SW 1271 (cell line): ENCODE measurements around the gene DSCAM.

Experiments
- DNase-seq, 2 experiments: peaks; one replicate each; lab custom pipeline; 2025; lab: John Stamatoyannopoulos, UW

Gene DSCAM

DNA sequence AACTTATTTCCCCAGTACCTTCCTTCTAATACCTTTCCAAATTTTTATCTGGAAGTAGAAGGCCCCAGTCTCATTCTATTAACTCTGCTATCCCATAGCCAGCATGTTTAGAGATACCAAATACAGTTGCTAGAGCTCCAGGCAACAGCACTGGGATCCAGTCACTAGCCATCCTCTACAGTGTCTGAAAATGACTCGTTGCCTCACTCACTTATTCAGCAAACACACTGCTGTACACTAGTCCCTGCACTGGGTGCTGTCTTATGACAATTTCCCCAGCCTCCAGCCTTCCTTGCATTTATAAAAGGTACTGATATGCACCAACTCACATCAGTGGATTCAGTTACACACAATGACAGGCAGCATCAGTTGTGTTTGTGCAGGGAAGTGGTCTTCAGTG is 179.0 kb downstream of the DSCAM start:
- DNase-seq: no peak

DNA sequence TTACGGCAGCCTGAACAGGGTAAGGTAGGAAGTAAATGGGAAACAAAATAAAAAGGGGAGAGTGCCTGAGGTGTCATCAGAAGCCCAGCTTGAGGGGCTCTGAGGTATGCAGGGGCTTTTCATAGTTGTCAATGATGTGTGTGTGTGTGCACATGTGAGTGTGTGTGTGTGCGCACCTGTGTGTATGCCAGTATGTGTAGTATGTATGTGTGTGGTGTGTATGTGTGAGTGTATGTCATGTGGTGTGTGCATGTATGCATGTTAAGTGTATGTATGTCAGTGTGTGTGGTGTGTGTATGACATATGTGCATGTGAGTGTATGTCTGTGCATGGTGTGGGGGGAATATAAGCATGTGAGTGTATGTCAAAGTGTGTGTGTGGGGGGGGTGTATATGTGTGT is 184.1 kb downstream of the DSCAM start:
- no peak for DNase-seq

GRCh38 chr21:40660461-40660860 is 186.5 kb downstream of the DSCAM start:
- DNase-seq: no peak

DNA sequence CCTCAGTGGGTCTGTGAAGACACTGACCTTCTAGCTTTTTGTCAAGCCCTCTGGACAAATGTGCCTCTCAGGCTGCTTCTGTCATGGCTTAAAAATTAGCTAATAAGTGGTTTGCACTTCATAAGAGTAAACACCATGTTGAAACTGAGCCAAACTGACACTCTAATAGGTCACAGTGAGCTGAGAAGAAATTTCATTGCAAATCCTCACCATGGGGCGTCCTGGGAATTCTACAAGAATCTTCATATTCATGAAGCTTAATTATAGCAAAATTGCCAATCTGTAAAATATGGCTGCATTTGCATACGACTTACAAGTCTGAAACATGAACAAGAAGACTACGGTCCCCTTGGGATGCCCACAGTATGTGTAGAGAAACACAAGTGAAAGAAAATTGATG is 188.6 kb downstream of the DSCAM start:
- DNase-seq: no peak

GRCh38 chr21:40652436-40652835 is 194.5 kb downstream of the DSCAM start:
- no peak for DNase-seq

DNA sequence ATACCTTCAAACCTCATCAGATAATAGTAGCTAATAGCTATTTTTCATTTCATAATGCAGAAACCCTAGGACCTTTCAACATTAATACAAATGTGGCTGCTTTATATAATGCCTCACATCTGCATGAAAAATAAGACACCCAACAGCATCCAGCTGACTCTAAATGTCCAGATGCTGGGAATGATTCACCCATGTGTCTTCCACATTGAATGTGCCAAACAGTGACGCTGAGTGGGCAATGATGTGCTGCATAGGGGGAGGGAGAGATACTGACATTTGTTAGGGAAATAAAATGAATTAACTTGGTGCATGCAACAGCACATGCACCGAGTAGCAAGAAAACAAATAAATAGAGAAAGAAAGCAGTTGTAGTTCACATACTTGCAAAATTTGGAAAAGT is 199.3 kb downstream of the DSCAM start:
- no peak for DNase-seq

DNA sequence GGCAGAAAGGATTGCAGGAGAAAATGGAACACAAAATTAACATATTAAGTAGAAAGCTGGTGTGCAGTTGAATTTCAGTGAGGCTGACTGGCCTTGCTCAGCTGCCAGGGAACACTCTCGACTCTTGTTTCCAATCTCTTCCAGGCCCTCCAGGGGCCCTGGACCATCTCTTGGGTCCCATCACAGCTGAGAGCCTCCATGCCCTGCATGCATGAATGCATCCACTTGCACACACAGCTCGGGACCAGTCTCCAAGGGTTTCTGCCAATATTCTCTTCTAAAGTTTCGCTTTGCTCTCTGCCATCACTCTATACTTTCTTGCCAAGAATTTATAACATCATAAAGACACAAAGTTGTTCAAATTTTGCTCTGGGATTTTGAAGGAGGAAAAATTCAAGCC is 200.3 kb downstream of the DSCAM start:
- DNase-seq: no peak

DNA sequence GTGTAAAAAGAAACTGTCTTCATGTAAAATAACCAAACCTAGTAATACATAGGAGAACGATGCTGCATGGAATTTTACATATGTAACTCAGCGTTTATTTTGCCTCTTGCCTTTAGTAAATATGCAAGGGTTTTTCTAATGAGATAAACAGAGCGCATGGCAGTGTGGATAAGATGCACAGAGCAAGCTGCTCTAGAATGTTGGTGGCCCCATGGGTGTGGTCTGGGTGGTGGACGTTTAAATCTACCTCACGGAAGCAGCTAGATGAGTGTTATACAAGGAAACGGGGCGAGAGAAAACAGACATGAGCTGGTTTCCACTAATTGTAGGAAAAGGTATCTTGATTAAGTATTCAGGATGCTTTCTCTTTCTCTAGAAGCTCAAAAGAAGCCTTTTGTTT is 205.9 kb downstream of the DSCAM start:
- no peak for DNase-seq

DNA sequence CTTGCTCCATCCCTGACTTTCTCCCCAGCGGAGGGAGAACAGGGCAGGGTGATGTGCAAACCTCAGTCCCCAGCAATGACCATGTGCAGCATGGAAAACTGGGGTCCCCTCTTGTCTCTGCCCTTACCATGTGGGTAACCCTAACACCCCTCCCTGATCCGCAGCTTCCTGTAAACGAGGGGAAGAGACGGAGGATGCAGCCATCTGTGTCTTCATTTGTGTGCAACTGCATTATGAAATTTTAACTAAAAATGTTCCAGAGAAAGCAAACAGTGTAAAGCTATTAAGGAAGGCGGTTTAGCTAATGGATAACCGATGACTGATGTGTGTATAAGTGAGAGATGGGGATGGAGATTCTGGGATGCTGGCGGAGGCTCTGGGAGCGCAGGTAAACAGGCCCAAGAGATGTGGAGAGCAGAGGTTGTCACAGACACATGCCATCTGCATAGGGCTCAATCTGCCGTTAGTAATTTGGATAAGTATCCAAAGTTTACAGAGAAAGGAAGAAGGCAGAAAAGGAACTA is 206.6 kb downstream of the DSCAM start:
- no peak for DNase-seq

- DNase-seq: no peak
Observed at GRCh38 chr21:40639616-40640194, 207.3 kb downstream of the DSCAM start.

GRCh38 chr21:40638466-40639251 is 208.3 kb downstream of the DSCAM start:
- DNase-seq: no peak

- no peak for DNase-seq
Observed at GRCh38 chr21:40636026-40636425, 210.9 kb downstream of the DSCAM start.

- DNase-seq: no peak
Observed at GRCh38 chr21:40635391-40635790, 211.6 kb downstream of the DSCAM start.

GRCh38 chr21:40634141-40634540 is 212.8 kb downstream of the DSCAM start:
- no peak for DNase-seq

GRCh38 chr21:40633048-40633447 is 213.9 kb downstream of the DSCAM start:
- DNase-seq: no peak

- no peak for DNase-seq
Observed at GRCh38 chr21:40631211-40631610, 215.7 kb downstream of the DSCAM start.

DNA sequence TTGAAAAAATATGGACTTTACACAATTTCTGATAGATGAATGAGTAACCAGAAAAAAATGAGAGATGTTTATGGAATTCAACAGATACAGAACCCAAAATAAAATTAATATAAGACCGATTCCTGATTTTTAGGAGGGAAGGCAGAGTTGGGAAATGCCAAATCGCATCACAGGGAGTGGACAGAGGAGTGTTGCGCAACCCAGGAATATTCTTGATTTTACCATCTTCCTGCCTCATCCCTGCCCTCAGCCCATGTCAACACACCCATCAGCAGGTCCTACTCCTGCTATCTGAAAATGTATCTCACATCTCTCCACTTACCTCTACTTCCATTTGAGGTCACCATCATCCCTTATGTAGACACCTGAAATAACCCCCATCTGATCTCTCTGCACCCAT is 221.0 kb downstream of the DSCAM start:
- no peak for DNase-seq

GRCh38 chr21:40623528-40623927 is 223.4 kb downstream of the DSCAM start:
- no peak for DNase-seq

DNA sequence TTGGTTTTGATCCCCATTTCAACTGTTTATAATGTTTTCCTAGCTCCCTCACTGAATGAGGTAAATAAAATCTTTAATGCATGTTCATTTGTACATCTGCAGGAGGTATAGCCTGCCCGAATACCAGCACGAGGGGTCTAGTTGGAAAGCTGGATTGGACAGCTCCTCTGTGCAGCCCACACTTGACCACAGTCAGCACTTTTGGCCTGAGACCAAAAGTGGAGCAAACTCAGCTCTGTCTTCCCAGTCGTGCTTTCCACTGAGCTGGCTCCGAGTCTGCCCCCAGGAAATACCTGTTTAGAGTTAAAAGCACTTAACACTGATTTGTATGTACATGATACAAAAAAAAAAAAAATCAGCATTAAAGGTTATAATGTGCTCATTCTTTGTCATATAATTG is 224.4 kb downstream of the DSCAM start:
- DNase-seq: no peak

DNA sequence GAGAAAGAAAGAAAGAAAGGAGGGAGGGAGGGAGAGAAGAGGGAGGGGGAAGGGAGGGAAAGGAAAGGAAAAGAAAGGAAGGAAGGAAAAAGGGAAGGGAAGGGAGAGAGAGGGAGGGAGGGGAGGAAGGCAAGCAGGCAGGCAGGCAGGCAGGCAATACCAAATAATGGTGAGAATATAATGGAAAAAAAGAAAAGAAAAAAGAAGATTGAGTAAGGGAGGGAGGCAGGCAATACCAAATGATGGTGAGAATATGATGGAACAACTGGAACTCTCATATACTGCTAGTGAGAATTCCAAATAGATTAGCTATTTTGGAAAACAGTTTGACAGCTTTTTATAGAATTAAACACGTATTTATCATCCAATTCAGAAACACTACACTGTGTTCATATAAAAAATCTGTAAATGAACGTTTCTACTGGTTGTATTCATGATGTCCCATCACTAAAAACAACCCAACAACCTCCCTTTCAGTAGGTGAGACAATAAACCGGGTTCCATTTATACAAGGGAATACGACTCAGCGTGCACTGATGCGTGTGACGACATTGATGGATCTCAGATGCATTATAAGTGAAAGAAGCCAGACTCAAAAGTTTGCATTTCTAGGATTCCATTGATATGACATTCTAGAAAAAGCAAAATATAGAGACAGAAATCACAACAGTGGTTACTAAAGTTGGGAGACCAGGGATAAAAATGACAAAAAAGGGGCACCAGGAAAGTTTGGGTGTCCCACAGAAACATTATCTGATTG is 226.4 kb downstream of the DSCAM start:
- DNase-seq: no peak

DNA sequence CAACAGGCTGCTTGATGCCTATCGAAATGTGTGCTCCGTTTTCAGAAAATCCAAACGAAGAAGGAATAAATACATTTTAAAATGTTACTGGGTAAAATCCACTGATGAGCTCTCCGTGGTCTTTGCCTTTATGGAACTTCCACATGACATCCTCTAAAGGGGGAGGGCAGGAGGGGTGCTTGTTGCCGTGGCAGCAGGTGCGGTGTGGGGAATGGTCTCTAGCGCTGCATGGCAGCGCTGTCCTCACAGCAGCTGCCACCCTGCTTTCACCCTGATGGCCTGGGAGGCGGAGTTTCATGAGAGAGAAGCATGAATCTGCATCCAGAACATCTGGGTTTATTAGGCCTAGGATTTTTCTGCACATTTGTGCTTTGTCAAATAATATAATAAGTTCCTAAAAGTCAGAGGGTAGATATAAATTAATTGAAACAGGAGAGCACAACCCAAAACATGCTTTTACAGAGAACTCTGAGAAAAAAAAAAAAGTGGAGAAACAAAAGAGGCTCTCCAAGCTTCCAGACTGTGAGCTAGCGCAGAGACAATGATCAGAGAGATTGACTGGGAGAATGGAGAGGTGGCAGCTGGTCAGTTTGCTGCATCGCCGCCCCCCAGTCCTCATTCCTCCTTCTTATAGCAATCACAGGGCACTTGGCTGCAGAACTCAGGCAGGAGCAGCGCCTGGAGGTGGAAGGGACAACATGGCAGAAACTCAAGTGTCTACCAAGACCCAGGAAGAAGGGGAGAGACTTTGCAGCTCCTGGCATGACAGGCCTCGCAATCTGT is 228.6 kb downstream of the DSCAM start:
- no peak for DNase-seq

- no peak for DNase-seq
Observed at GRCh38 chr21:40616377-40616704, 230.6 kb downstream of the DSCAM start.
